Breast epithelium (tissue), 3 donors: ENCODE results near the gene NOM1.

Source experiments
- CTCF ChIP-seq, 3 donors: fragments of 450-650 bp; IDR thresholded peaks; one replicate each; pipeline ENCODE4 v1.5.1; 2016 to 2017; ENCODE audit warnings: antibody characterized with exemption in 3 of 3, mild to moderate bottlenecking in 3 of 3, moderate library complexity in 3 of 3
- POLR2A ChIP-seq: fragments of 450-650 bp; IDR thresholded peaks from one replicate; pipeline ENCODE4 v1.6.1; 2016; ENCODE audit warnings: antibody characterized with exemption, mild to moderate bottlenecking, moderate library complexity

DNA sequence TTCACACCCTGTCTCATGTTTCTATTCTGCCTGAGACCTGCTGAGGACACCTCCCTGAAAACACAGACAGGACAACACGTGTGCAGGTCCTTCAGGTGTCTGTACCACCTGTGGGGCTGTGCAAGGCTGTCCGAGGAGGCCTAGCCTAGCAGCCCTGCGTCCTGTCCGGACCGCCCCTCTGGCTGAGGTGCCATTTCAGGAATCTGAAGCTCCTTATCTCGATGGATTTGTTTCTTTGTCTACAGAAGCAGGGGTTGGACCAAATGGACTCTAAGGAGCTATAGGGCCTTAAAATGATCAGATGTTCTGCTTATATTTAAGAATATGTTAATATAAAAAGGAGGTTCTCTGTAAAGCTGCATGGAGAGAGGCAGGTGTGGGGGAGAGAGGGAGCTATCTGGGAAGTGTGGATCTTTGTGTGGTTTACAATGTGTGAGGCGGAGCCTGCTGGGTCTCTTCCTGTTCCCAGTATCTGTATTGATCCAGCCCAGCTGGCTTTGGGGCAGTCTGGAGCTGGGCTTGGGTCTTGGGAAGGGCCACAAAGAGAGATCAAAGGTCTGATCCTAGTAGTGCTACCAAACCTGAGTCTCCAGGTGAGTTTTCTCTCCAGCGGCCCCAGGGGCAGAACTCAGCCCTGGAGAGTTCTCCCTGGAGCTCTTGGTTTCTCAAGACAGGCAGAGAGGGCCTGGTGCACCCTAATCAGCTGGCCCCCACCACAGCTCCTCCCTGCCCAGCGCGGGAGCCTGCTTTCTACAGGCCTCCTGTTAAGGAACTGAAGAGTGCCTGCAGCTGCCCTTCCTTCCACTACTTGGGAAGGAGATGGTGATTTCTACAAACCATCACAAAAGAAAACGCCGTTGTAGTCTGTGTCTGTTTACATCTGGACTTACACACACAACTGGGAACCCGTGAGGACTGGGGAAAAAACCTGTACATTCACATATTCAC is 64.4 kb downstream of the NOM1 start:
- no peak for TF ChIP-seq CTCF (IDR thresholded peaks at IDR 0.05)
- TF ChIP-seq POLR2A, result no peak
